MCF 10A (cell line): ENCODE data around the gene PADI3. TPM values are rescaled to one million over a fixed set of nuclear protein-coding genes. Genes with fewer than 3 reads are reported as not detected.

Experiments used
- BruUV-seq: library from RNA; stranded (reverse); fragments of 400-500 nt; replicated peaks from 2 replicates; lab custom pipeline; 2021; lab: Mats Ljungman, UMichigan
- CTCF ChIA-PET: fragments of 300-600 bp; sonication (Branson Sonifier 250); formaldehyde crosslinking; extraction: SDS; loops from one replicate; lab custom pipeline; 2021; ENCODE audit warnings: antibody characterized with exemption, inconsistent platforms; lab: Yijun Ruan, JAX
- POLR2A ChIA-PET: fragments of 300-600, 350-650 bp; sonication (Branson Sonifier 250); formaldehyde crosslinking; extraction: SDS; loops from one replicate; lab custom pipeline; 2020; ENCODE audit warnings: antibody characterized with exemption, inconsistent platforms; lab: Yijun Ruan, JAX
- DNase-seq: peaks from one replicate; pipeline ENCODE4 v3.0.0-alpha.2; 2018; ENCODE audit not compliant: unreplicated experiment
- H3K27ac Mint-ChIP-seq: one replicate; pipeline ENCODE4 v1.8.0; 2022; ENCODE audit warnings: mild to moderate bottlenecking, low read depth, mixed read lengths; ENCODE audit not compliant: unreplicated experiment
- H3K27me3 Mint-ChIP-seq: one replicate; pipeline ENCODE4 v1.8.0; 2022; ENCODE audit warnings: mixed read lengths; ENCODE audit not compliant: insufficient read depth, unreplicated experiment
- H3K36me3 Mint-ChIP-seq: one replicate; pipeline ENCODE4 v1.8.0; 2022; ENCODE audit warnings: mild to moderate bottlenecking, moderate library complexity, mixed read lengths; ENCODE audit not compliant: insufficient read depth, unreplicated experiment
- H3K4me1 Mint-ChIP-seq: one replicate; pipeline ENCODE4 v1.8.0; 2022; ENCODE audit warnings: mixed read lengths; ENCODE audit not compliant: insufficient read depth, unreplicated experiment
- H3K4me3 Mint-ChIP-seq: one replicate; pipeline ENCODE4 v1.8.0; 2022; ENCODE audit warnings: mild to moderate bottlenecking, moderate library complexity, mixed read lengths; ENCODE audit not compliant: unreplicated experiment
- H3K9me3 Mint-ChIP-seq: one replicate; pipeline ENCODE4 v1.8.0; 2022; ENCODE audit warnings: mixed read lengths; ENCODE audit not compliant: unreplicated experiment
- CTCF ChIP-seq: fragments of 200-600 bp; IDR thresholded peaks from one replicate; pipeline ENCODE4 v1.8.0; 2022; ENCODE audit warnings: antibody characterized with exemption, mild to moderate bottlenecking; ENCODE audit not compliant: unreplicated experiment
- intact Hi-C: fragments of 100-400 bp; cut with micrococcal nuclease; formaldehyde crosslinking; loops from 2 replicates; pipeline ENCODE4 v1.14.1; 2022
- total RNA-seq: library from RNA; stranded (reverse); gene quantifications from 2 replicates; pipeline ENCODE4 v1.2.3, GENCODE V29; 2022

Gene PADI3
- total RNA-seq, 1 experiment from 2014 or later, result 0.12 TPM

- no peak for DNase-seq
- Mint-ChIP-seq H3K4me1 (peaks cover 4% of the 10 kb centered on the region), H3K36me3 (peaks cover 7% of the 10 kb centered on the region), H3K4me3 (no peak overlapping the region), H3K27ac (no peak overlapping the region), H3K9me3 (no peaks in the 10 kb centered on the region), H3K27me3 (no peaks in the 10 kb centered on the region)
- no TSS peak for BruUV-seq
- POLR2A ChIA-PET, result no interaction called here
- intact Hi-C loops, result no loop called here
- CTCF ChIA-PET, result interaction anchor here (1.2 kb wide), 1 partner anchor 30 kb away, joined by 4 read pairs; no protein-coding TSS in a partner anchor
- no peak for TF ChIP-seq CTCF
Measured at GRCh38 chr1:17280894-17281293, 32.0 kb downstream of the PADI3 start.

DNA sequence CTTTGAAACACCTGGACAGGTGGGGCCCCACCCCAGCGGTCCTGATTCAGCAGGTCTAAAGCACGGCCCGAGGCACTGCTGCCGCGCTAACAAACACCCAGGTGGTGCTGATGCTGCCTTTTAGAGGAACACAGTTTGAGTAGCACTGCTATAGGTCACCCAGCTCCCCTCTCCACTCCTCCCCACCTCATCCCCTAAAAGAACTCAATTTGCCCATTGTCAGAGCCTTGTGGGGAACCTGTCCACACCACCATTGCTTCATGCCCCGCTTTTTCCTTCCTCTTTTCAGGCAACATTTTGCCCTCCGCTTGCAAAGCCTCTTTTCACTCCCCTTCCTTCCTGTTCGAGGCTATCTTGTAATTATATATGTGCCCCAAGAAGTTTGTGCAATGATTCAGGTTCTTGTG lies 32.9 kb downstream of the PADI3 start:
- intact Hi-C loops, result no loop called here
- H3K27ac Mint-ChIP-seq, result no peak overlapping the region
- H3K27me3 Mint-ChIP-seq, result no peaks in the 10 kb centered on the region
- H3K36me3 Mint-ChIP-seq, result peaks cover 12% of the 10 kb centered on the region
- no peak overlapping the region for H3K4me3 Mint-ChIP-seq
- no peak for TF ChIP-seq CTCF
- BruUV-seq, result no TSS peak
- ChIA-PET CTCF (interaction anchor here (0.7 to 1.2 kb wide), 2 partner anchors 31 to 39 kb away, joined by 3 to 4 read pairs; no protein-coding TSS in a partner anchor), POLR2A (no interaction called here)
- DNase-seq, result no peak
- H3K4me1 Mint-ChIP-seq, result peaks cover under 1% of the 10 kb centered on the region
- H3K9me3 Mint-ChIP-seq, result no peaks in the 10 kb centered on the region

DNA sequence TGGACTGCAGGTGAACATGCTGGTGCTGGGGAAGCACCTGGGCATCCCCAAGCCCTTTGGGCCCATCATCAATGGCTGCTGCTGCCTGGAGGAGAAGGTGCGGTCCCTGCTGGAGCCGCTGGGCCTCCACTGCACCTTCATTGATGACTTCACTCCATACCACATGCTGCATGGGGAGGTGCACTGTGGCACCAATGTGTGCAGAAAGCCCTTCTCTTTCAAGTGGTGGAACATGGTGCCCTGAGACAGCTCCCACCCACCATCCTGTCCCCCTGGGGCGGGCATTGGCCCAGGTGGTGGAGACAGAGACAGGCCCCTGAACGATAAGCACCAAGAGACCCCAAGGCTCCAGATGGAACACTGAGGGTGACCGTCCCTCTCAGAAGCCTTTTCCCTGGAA lies 33.9 kb downstream of the PADI3 start:
- H3K4me1 Mint-ChIP-seq, result peaks cover 8% of the 10 kb centered on the region
- no peaks in the 10 kb centered on the region for H3K9me3 Mint-ChIP-seq
- H3K4me3 Mint-ChIP-seq, result no peak overlapping the region
- peaks cover 12% of the 10 kb centered on the region for H3K36me3 Mint-ChIP-seq
- H3K27ac Mint-ChIP-seq, result no peak overlapping the region
- TF ChIP-seq CTCF, result no peak
- intact Hi-C loops, result no loop called here
- CTCF ChIA-PET, result no interaction called here
- DNase-seq, result no peak
- POLR2A ChIA-PET, result no interaction called here
- no peaks in the 10 kb centered on the region for H3K27me3 Mint-ChIP-seq
- BruUV-seq, result no TSS peak

GRCh38 chr1:17286646-17287045 lies 37.7 kb downstream of the PADI3 start:
- intact Hi-C loops, result no loop called here
- no peaks in the 10 kb centered on the region for H3K27me3 Mint-ChIP-seq
- ChIA-PET POLR2A (interaction anchor here (1.3 to 2.0 kb wide), 3 partner anchors 8 to 12 kb away, joined by 6 to 13 read pairs (median 13); no protein-coding TSS in a partner anchor), CTCF (interaction anchor here (0.7 to 1.7 kb wide), 3 partner anchors 10 to 54 kb away, joined by 3 to 6 read pairs (median 4); no protein-coding TSS in a partner anchor)
- H3K4me1 Mint-ChIP-seq, result peaks cover 14% of the 10 kb centered on the region
- H3K9me3 Mint-ChIP-seq, result no peaks in the 10 kb centered on the region
- H3K4me3 Mint-ChIP-seq, result no peak overlapping the region
- H3K36me3 Mint-ChIP-seq, result peaks cover 5% of the 10 kb centered on the region
- no peak overlapping the region for H3K27ac Mint-ChIP-seq
- BruUV-seq, result no TSS peak
- no peak for DNase-seq
- no peak for TF ChIP-seq CTCF
